GM12878 (cell line): ENCODE data around the gene UEVLD. TPM values are rescaled to one million over a fixed set of nuclear protein-coding genes. Genes with fewer than 3 reads are reported as not detected.

Source experiments
- ATAC-seq: fragments of 200-7000 bp; cut with Tn5 transposase; 3 replicates; pipeline ENCODE4 v1.9.1; 2020; ENCODE audit warnings: mild to moderate bottlenecking, moderate library complexity
- BruUV-seq: library from RNA; stranded (reverse); fragments of 400-500 nt; replicated peaks from 2 replicates; lab custom pipeline; 2021; lab: Mats Ljungman, UMichigan
- CTCF ChIA-PET: fragments of 300-600 bp; sonication (Branson Sonifier 250); formaldehyde crosslinking; extraction: SDS; loops from one replicate; lab custom pipeline; 2021; ENCODE audit warnings: inconsistent platforms; lab: Yijun Ruan, JAX
- POLR2A ChIA-PET: fragments of 350-600 bp; formaldehyde crosslinking; extraction: SDS; loops from one replicate; lab custom pipeline; 2021; ENCODE audit warnings: inconsistent platforms; lab: Charles Lee
- RAD21 ChIA-PET: fragments of 300-600 bp; sonication (Branson Sonifier 250); formaldehyde crosslinking; loops from one replicate; lab custom pipeline; 2023; ENCODE audit warnings: antibody characterized with exemption; ENCODE audit not compliant: unreplicated experiment; lab: Charles Lee
- SMC1A ChIA-PET: fragments of 300-600 bp; sonication (Branson Sonifier 250); formaldehyde crosslinking; loops from one replicate; lab custom pipeline; 2023; ENCODE audit not compliant: unreplicated experiment, uncharacterized antibody; lab: Charles Lee
- DNase-seq: peaks from one replicate; pipeline ENCODE4 v3.0.0-alpha.2; 2011; ENCODE audit warnings: low read depth, low spot score
- FAIRE-seq: peaks from 3 replicates; lab custom pipeline; 2011; peaks lifted over from hg19 to GRCh38; lab: Jason Lieb, UNC
- H2AFZ ChIP-seq: 2 replicates; pipeline ENCODE4 v1.6.0; 2011; ENCODE audit warnings: low read depth, low read length, control low read depth; ENCODE audit not compliant: control insufficient read depth
- H3K27ac ChIP-seq: 2 replicates; pipeline ENCODE4 v1.5.1; 2011; ENCODE audit warnings: control low read depth; ENCODE audit not compliant: control insufficient read depth, insufficient read depth
- H3K27me3 ChIP-seq, 2 experiments: replicated peaks in 1 of 2; 2 replicates each; pipeline versions ENCODE4 v1.6.0 to v1.6.1; 2011; ENCODE audit warnings: low read length in 1 of 2; ENCODE audit not compliant: control insufficient read depth in 2 of 2, insufficient read depth in 2 of 2
- H3K36me3 ChIP-seq, 2 experiments: 2 replicates each; pipeline ENCODE4 v1.5.1; 2011; ENCODE audit warnings: low read length in 1 of 2; ENCODE audit not compliant: control insufficient read depth in 2 of 2, insufficient read depth in 2 of 2
- H3K4me1 ChIP-seq: 2 replicates; pipeline ENCODE4 v1.6.1; 2011; ENCODE audit warnings: mild to moderate bottlenecking, low read length, moderate library complexity, mixed read lengths; ENCODE audit not compliant: control insufficient read depth, insufficient read depth
- H3K4me2 ChIP-seq: 2 replicates; pipeline ENCODE4 v1.6.0; 2011; ENCODE audit warnings: control low read depth; ENCODE audit not compliant: control insufficient read depth, insufficient read depth
- H3K4me3 ChIP-seq: fragments of 200-600 bp; sonication (generic); 2 replicates; pipeline ENCODE4 v1.5.1; 2016
- H3K79me2 ChIP-seq: 2 replicates; pipeline ENCODE4 v1.6.0; 2011; ENCODE audit warnings: low read length; ENCODE audit not compliant: control insufficient read depth, insufficient read depth
- H3K9ac ChIP-seq: 2 replicates; pipeline ENCODE4 v1.8.0; 2011; ENCODE audit warnings: low read length, control low read depth, mixed read lengths; ENCODE audit not compliant: control insufficient read depth, insufficient read depth
- H3K9me3 ChIP-seq: replicated peaks from 3 replicates; pipeline ENCODE4 v1.5.1; 2011; ENCODE audit warnings: mild to moderate bottlenecking, low read length; ENCODE audit not compliant: control insufficient read depth, insufficient read depth
- H4K20me1 ChIP-seq: 2 replicates; pipeline ENCODE4 v1.6.0; 2011; ENCODE audit not compliant: control insufficient read depth, insufficient read depth
- CTCF ChIP-seq, 3 experiments: IDR thresholded peaks in 2 of 3; conservative IDR thresholded peaks in 1 of 3; 2 replicates each; pipeline ENCODE4 v1.5.1; 2011; ENCODE audit warnings: low read depth in 3 of 3, low read length in 3 of 3, mild to moderate bottlenecking in 3 of 3, control low read depth in 2 of 3, moderate library complexity in 2 of 3, inconsistent platforms in 1 of 3, mixed read lengths in 1 of 3; ENCODE audit not compliant: control insufficient read depth in 2 of 3, insufficient read depth in 1 of 3; ENCODE audit errors: extremely low read depth in 1 of 3
- IKZF2 ChIP-seq, 2 experiments: fragments of 450-650 bp; IDR thresholded peaks; 2 replicates each; pipeline ENCODE4 v1.6.1; 2017; ENCODE audit warnings: mild to moderate bottlenecking in 2 of 2, moderate library complexity in 2 of 2
- IRF5 ChIP-seq: fragments of 450-650 bp; IDR thresholded peaks from 2 replicates; pipeline ENCODE4 v1.6.1; 2017; ENCODE audit warnings: borderline replicate concordance
- NR2C1 ChIP-seq: fragments of 450-650 bp; IDR thresholded peaks from 2 replicates; pipeline ENCODE4 v1.6.1; 2017; ENCODE audit warnings: antibody characterized with exemption, mild to moderate bottlenecking, moderate library complexity
- PAX8 ChIP-seq: fragments of 450-650 bp; IDR thresholded peaks from 2 replicates; pipeline ENCODE4 v1.6.1; 2017; ENCODE audit warnings: mild to moderate bottlenecking, moderate library complexity
- WGBS: methylation state at CpG from one replicate; pipeline ENCODE4 v1.1.6; 2016; ENCODE audit warnings: low lambda C conversion rate; ENCODE audit not compliant: insufficient replicate concordance, insufficient coverage; ENCODE audit errors: missing lambda C conversion rate; 5-methylcytosine and 5-hydroxymethylcytosine counted together
- in situ Hi-C: fragments of 300-500 bp; cut with MboI; formaldehyde crosslinking; loops from 9 replicates; pipeline ENCODE4 v1.14.3; 2018; ENCODE audit warnings: mixed read lengths
- intact Hi-C: fragments of 100-400 bp; cut with micrococcal nuclease; formaldehyde crosslinking; loops from one replicate; pipeline ENCODE4 v1.14.2; 2022; ENCODE audit not compliant: unreplicated experiment
- polyA plus RNA-seq, 11 experiments: library from polyadenylated mRNA; depleted of rRNA in 4 of 11; unstranded in 6 of 11; stranded (reverse) in 5 of 11; fragments of >200 nt; fragmentation: Nextera tagmentation in 4 of 11; fragmentation: Illumina TruSeq in 1 of 11; extraction: Ambion mirVana in 4 of 11; extraction: Trizol in 1 of 11; gene quantifications; 1 replicate in 1 of 11; 2 replicates in 10 of 11; pipeline versions ENCODE4 v1.2.1 to v1.2.3, GENCODE V29; 2011 to 2016; ENCODE audit warnings: inconsistent platforms in 2 of 11, missing spikeins in 2 of 11, low read depth in 1 of 11
- total RNA-seq, 4 experiments: library from RNA; depleted of rRNA in 3 of 4; stranded (reverse); fragments of >200 nt in 3 of 4; fragmentation: Illumina TruSeq in 1 of 4; extraction: Trizol in 1 of 4; gene quantifications; 2 replicates each; pipeline versions ENCODE4 v1.2.1 to v1.2.3, GENCODE V29; 2013 to 2021

Gene UEVLD
- total and polyA plus RNA-seq, 10 of the 15 experiments (the other 5 are each of a cell fraction or from before 2014, with no cell fraction given) = 6.5 to 16.3 (median 13.4) TPM

GRCh38 chr11:18522388-18522787 is 66.1 kb downstream of the UEVLD start:
- no peak for TF ChIP-seq IKZF2 (IDR thresholded peaks at IDR 0.05)
- peak in 2 of 3 experiments; percentile 28; a peak in 2 of 6 replicates for TF ChIP-seq CTCF (IDR thresholded peaks at IDR 0.05 in 2 of 3, conservative IDR thresholded peaks at IDR 0.05 in 1 of 3; ENCODE audit: control insufficient read depth in 2 of 3, extremely low read depth in 1 of 3, insufficient read depth in 1 of 3, low read depth in 3 of 3, low read length in 3 of 3)
- ChIA-PET CTCF (no interaction called here), POLR2A (interaction anchor here (1.0 to 1.1 kb wide), 2 partner anchors 10 to 128 kb away, joined by 3 to 4 read pairs; partner anchors contain the start of gene LDHA), SMC1A (interaction anchor here (1.8 kb wide), 1 partner anchor 13 kb away, joined by 6 read pairs; no protein-coding TSS in a partner anchor), RAD21 (interaction anchor here (0.9 kb wide), 1 partner anchor 278 kb away, joined by 3 read pairs; no protein-coding TSS in a partner anchor)
- no peaks in the 10 kb centered on the region for H3K9me3 ChIP-seq
- H3K4me1 ChIP-seq = no peaks in the 10 kb centered on the region
- H3K36me3 ChIP-seq = peaks cover 0 to 3% of the 10 kb centered on the region in 2 experiments; a peak in 1 of 4 replicates
- 60% methylated on average over 4 of the region's 4 CpGs for WGBS
- no peaks in the 10 kb centered on the region for H4K20me1 ChIP-seq
- DNase-seq (no peak), FAIRE-seq (no peak), ATAC-seq (peak; percentile 14)
- no peak overlapping the region for H2AFZ ChIP-seq
- no TSS peak for BruUV-seq
- H3K4me2 ChIP-seq = no peak overlapping the region
- intact Hi-C loops (loop anchor here (10.0 kb wide), 2 partner anchors 128 to 278 kb away; partner anchors contain the start of genes LDHA and SAA2), in situ Hi-C loops (no loop called here)
- no peaks in the 10 kb centered on the region for H3K27me3 ChIP-seq
- peaks cover 42% of the 10 kb centered on the region for H3K79me2 ChIP-seq
- H3K27ac ChIP-seq = no peak overlapping the region
- H3K9ac ChIP-seq = no peak overlapping the region
- no peak overlapping the region for H3K4me3 ChIP-seq

- Histone ChIP-seq H4K20me1 (no peaks in the 10 kb centered on the region), H3K9ac (no peak overlapping the region), H3K9me3 (no peaks in the 10 kb centered on the region), H3K27me3 (no peaks in the 10 kb centered on the region)
- intact Hi-C loops = loop anchor here (10.0 kb wide), 2 partner anchors 126 to 276 kb away; partner anchors contain the start of genes LDHA and SAA2
- no peak for DNase-seq
- POLR2A ChIA-PET = interaction anchor here (0.6 to 1.2 kb wide), 3 partner anchors 30 to 332 kb away, joined by 3 to 8 read pairs (median 3); no protein-coding TSS in a partner anchor
- TF ChIP-seq NR2C1 (no peak), IRF5 (no peak), PAX8 (no peak)
- TF ChIP-seq, all 136 proteins: peak for 0
- ChIA-PET SMC1A (no interaction called here), RAD21 (interaction anchor here (0.9 kb wide), 1 partner anchor 277 kb away, joined by 3 read pairs; no protein-coding TSS in a partner anchor), CTCF (interaction anchor here (0.7 to 1.4 kb wide), 4 partner anchors 30 to 278 kb away, joined by 3 to 4 read pairs (median 4); no protein-coding TSS in a partner anchor)
- no TSS peak for BruUV-seq
- WGBS = 78% methylated on average over 2 of the region's 3 CpGs
- H3K27ac ChIP-seq = no peak overlapping the region
- no peaks in the 10 kb centered on the region for H3K4me1 ChIP-seq
- in situ Hi-C loops = no loop called here
- H3K4me3 ChIP-seq = no peak overlapping the region
- peaks cover 29% of the 10 kb centered on the region for H3K79me2 ChIP-seq
- FAIRE-seq (no peak), ATAC-seq (no peak)
- peaks cover 0 to 3% of the 10 kb centered on the region in 2 experiments; a peak in 1 of 4 replicates for H3K36me3 ChIP-seq
- H2AFZ ChIP-seq = no peak overlapping the region
- H3K4me2 ChIP-seq = no peak overlapping the region
These were observed 67.4 kb downstream of the UEVLD start for GRCh38 chr11:18521122-18521521.
